ENCODE measurements around the gene FERMT1. TPM values are rescaled to one million over a fixed set of nuclear protein-coding genes. Genes with fewer than 3 reads are reported as not detected.

Gene FERMT1
- total RNA-seq, 1 donor from 2014 or later = 8.4 TPM

DNA sequence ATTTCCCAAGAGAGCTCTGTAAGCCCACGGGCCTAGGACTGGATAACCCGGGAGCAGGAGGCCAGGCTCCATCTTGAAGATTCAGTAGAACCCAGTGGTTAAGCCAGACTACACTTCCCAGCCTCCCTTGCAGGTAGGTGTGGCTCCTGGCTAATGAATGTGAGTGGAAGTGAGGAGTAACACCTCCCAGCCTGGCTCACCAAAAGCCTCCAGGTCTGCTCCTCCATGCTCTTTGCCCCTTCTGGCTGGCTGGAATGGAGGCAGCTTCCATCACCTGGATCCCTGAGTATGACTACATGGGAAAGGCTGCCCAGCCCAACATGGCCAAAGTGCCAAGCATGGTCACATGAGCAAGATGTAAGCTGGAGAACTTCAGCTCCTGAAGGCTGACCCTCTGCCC lies 78.7 kb downstream of the FERMT1 start:
- H3K4me3 Mint-ChIP-seq (ENCODE audit: low read depth) = no peak overlapping the region
- no peak for DNase-seq (ENCODE audit: low spot score, unreplicated experiment)
- H3K4me1 Mint-ChIP-seq (ENCODE audit: low read depth) = no peaks in the 10 kb centered on the region
- no peak for TF ChIP-seq CTCF (IDR thresholded peaks at IDR 0.05; ENCODE audit: unreplicated experiment)
- H3K36me3 Mint-ChIP-seq (ENCODE audit: insufficient read depth) = peaks cover 20% of the 10 kb centered on the region
- no peak overlapping the region for H3K27ac Mint-ChIP-seq
- H3K9me3 Mint-ChIP-seq (ENCODE audit: low read depth) = no peaks in the 10 kb centered on the region
- H3K27me3 Mint-ChIP-seq = no peaks in the 10 kb centered on the region

GRCh38 chr20:6041808-6042265 lies 81.0 kb downstream of the FERMT1 start:
- Mint-ChIP-seq H3K36me3 (ENCODE audit: insufficient read depth) (peaks cover 26% of the 10 kb centered on the region), H3K4me1 (ENCODE audit: low read depth) (no peaks in the 10 kb centered on the region), H3K4me3 (ENCODE audit: low read depth) (no peak overlapping the region), H3K27me3 (no peaks in the 10 kb centered on the region), H3K9me3 (ENCODE audit: low read depth) (no peaks in the 10 kb centered on the region), H3K27ac (no peak overlapping the region)
- no peak for DNase-seq (ENCODE audit: low spot score, unreplicated experiment)
- no peak for TF ChIP-seq CTCF (IDR thresholded peaks at IDR 0.05; ENCODE audit: unreplicated experiment)

DNA sequence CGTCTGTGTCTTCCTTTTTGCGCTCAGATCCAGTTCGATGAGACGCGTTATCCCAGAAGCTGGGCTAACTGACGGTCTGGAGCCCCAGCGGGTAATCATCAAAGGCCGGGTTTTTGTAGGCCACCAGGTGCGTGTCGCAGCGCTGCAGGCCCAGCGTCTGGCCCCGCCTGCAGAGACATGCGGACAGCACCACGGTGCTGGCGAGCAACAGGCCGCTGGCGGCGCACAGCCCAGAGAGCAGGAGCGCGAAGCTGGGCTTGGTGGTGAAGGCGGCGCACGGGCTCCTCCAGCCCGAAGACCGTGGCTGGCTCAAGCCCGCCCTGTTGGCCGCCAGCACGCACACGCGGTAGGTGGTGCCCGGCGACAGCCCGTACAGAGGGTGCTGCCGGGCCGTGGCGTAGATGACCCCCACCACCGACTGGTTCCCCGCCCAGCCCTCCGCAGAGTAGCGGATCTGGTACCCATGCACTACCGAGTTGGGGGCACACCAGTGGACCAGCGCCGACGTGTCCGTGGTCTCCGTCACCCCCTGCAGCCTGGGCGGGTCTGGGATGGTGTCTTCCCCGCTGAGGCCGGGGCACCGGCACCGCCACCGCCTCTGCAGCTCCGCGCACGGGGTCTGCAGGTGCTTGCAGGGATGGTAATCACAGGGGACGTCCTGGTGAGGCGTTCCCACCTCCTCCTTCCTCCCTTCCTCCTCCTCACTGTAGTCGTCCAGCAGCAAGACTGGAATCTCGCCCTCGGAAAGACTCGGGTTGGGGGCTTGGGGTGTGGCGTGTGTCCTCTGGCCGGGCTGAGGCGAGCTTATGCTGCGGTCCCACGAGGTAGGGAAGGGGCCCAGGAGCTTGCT lies 81.6 kb downstream of the FERMT1 start:
- H3K4me3 Mint-ChIP-seq (ENCODE audit: low read depth) = no peak overlapping the region
- H3K27me3 Mint-ChIP-seq = no peaks in the 10 kb centered on the region
- H3K9me3 Mint-ChIP-seq (ENCODE audit: low read depth) = no peaks in the 10 kb centered on the region
- no peak for TF ChIP-seq CTCF (IDR thresholded peaks at IDR 0.05; ENCODE audit: unreplicated experiment)
- no peaks in the 10 kb centered on the region for H3K4me1 Mint-ChIP-seq (ENCODE audit: low read depth)
- DNase-seq (ENCODE audit: low spot score, unreplicated experiment) = no peak
- peaks cover 27% of the 10 kb centered on the region for H3K36me3 Mint-ChIP-seq (ENCODE audit: insufficient read depth)
- no peak overlapping the region for H3K27ac Mint-ChIP-seq

DNA sequence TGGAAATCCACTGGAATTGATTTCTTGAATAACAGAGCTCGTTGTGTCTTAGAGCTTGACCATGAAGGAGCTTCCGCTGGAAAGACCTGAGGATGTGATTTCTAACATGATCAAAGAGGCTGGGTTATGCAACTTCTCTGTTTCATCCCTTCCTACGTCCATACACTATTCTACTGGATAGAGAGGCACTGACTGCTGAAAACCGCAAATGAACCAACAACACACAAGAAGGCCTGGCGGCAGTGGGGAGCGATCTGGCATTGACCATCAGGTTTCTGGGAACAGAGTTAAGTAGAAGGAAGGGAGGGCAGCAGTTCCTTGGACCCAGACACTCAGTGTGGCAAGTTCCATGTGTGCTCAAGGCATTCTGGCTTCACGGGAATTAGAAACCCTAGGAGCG lies 82.3 kb downstream of the FERMT1 start:
- Mint-ChIP-seq H3K4me3 (ENCODE audit: low read depth) (no peak overlapping the region), H3K9me3 (ENCODE audit: low read depth) (no peaks in the 10 kb centered on the region)

GRCh38 chr20:6039766-6040165 lies 83.1 kb downstream of the FERMT1 start:
- H3K27ac Mint-ChIP-seq = no peak overlapping the region
- H3K36me3 Mint-ChIP-seq (ENCODE audit: insufficient read depth) = peaks cover 29% of the 10 kb centered on the region
- no peaks in the 10 kb centered on the region for H3K9me3 Mint-ChIP-seq (ENCODE audit: low read depth)

More for the DNA sequence above, 82.3 kb downstream of the FERMT1 start:
- DNase-seq (ENCODE audit: low spot score, unreplicated experiment) = no peak
- H3K36me3 Mint-ChIP-seq (ENCODE audit: insufficient read depth) = peaks cover 27% of the 10 kb centered on the region
- no peaks in the 10 kb centered on the region for H3K27me3 Mint-ChIP-seq
- TF ChIP-seq CTCF (IDR thresholded peaks at IDR 0.05; ENCODE audit: unreplicated experiment) = no peak
- H3K27ac Mint-ChIP-seq = no peak overlapping the region
- no peaks in the 10 kb centered on the region for H3K4me1 Mint-ChIP-seq (ENCODE audit: low read depth)

More at GRCh38 chr20:6039766-6040165, 83.1 kb downstream of the FERMT1 start:
- H3K27me3 Mint-ChIP-seq = no peaks in the 10 kb centered on the region
- no peak overlapping the region for H3K4me3 Mint-ChIP-seq (ENCODE audit: low read depth)
- no peak for TF ChIP-seq CTCF (IDR thresholded peaks at IDR 0.05; ENCODE audit: unreplicated experiment)
- DNase-seq (ENCODE audit: low spot score, unreplicated experiment) = no peak
- no peaks in the 10 kb centered on the region for H3K4me1 Mint-ChIP-seq (ENCODE audit: low read depth)

Measured in progenitor cell of endocrine pancreas (in vitro differentiated cells).